CD14-positive monocyte (primary cell): ENCODE data around the gene SIRT7. TPM values are rescaled to one million over a fixed set of nuclear protein-coding genes. Genes with fewer than 3 reads are reported as not detected.

Experiments used
- DNase-seq, 3 donors: peaks; one replicate each; pipeline ENCODE4 v3.0.0-alpha.2; 2011 to 2022
- H2AFZ ChIP-seq: 2 replicates; pipeline ENCODE4 v1.6.0; 2012; ENCODE audit warnings: mild to moderate bottlenecking, low read depth, low read length, inconsistent platforms; ENCODE audit not compliant: insufficient read depth, poor library complexity, severe bottlenecking
- H3K27ac ChIP-seq, 2 donors: 1 replicate in 1 of 2; 2 replicates in 1 of 2; pipeline ENCODE4 v1.5.1; 2012 to 2013; ENCODE audit warnings: low read length in 2 of 2, control low read depth in 1 of 2, inconsistent platforms in 1 of 2, low read depth in 1 of 2, mild to moderate bottlenecking in 1 of 2
- H3K27me3 ChIP-seq, 2 donors: one replicate each; pipeline versions ENCODE4 v1.6.0 to v1.6.1; 2011 to 2013; ENCODE audit warnings: low read length in 2 of 2; ENCODE audit not compliant: control insufficient read depth in 2 of 2, insufficient read depth in 2 of 2
- H3K36me3 ChIP-seq, 2 donors: replicated peaks in 1 of 2; 1 replicate in 1 of 2; 2 replicates in 1 of 2; pipeline versions ENCODE4 v1.5.1 to v1.6.1; 2012 to 2013; ENCODE audit warnings: low read length in 2 of 2, control low read depth in 1 of 2, inconsistent platforms in 1 of 2, mild to moderate bottlenecking in 1 of 2; ENCODE audit not compliant: insufficient read depth in 2 of 2, control insufficient read depth in 1 of 2
- H3K4me1 ChIP-seq, 2 donors: 1 replicate in 1 of 2; 2 replicates in 1 of 2; pipeline versions ENCODE4 v1.5.1 to v1.6.1; 2012 to 2013; ENCODE audit warnings: low read length in 2 of 2, control low read depth in 1 of 2, inconsistent platforms in 1 of 2, mild to moderate bottlenecking in 1 of 2, moderate library complexity in 1 of 2; ENCODE audit not compliant: insufficient read depth in 2 of 2, control insufficient read depth in 1 of 2
- H3K4me2 ChIP-seq: replicated peaks from 2 replicates; pipeline ENCODE3; 2012; ENCODE audit warnings: low read length, moderate library complexity, mild to moderate bottlenecking; ENCODE audit not compliant: poor library complexity, severe bottlenecking; ENCODE audit errors: extremely low read depth
- H3K4me3 ChIP-seq, 3 experiments: fragments of 200-600 bp in 1 of 3; sonication (generic) in 1 of 3; replicated peaks in 1 of 3; 1 replicate in 2 of 3; 2 replicates in 1 of 3; pipeline ENCODE4 v1.5.1; 2011 to 2013; ENCODE audit warnings: low read length in 3 of 3, mild to moderate bottlenecking in 3 of 3, control low read depth in 2 of 3, low read depth in 2 of 3, inconsistent platforms in 1 of 3, moderate library complexity in 1 of 3
- H3K79me2 ChIP-seq: 2 replicates; pipeline ENCODE4 v1.6.0; 2012; ENCODE audit warnings: mild to moderate bottlenecking, control low read depth, inconsistent platforms, low read length, moderate library complexity; ENCODE audit not compliant: insufficient read depth
- H3K9ac ChIP-seq: 2 replicates; pipeline ENCODE4 v1.6.0; 2017; ENCODE audit warnings: low read length, mild to moderate bottlenecking; ENCODE audit not compliant: insufficient read depth, poor library complexity, severe bottlenecking
- H3K9me3 ChIP-seq, 2 donors: replicated peaks in 1 of 2; 1 replicate in 1 of 2; 2 replicates in 1 of 2; pipeline versions ENCODE4 v1.5.1 to v1.6.1; 2012 to 2013; ENCODE audit warnings: low read length in 2 of 2, control low read depth in 1 of 2; ENCODE audit not compliant: control insufficient read depth in 1 of 2, insufficient read depth in 1 of 2
- H4K20me1 ChIP-seq: 2 replicates; pipeline ENCODE4 v1.6.0; 2012; ENCODE audit warnings: mild to moderate bottlenecking, low read length, control low read depth, moderate library complexity; ENCODE audit not compliant: insufficient read depth
- H3K27ac Mint-ChIP-seq, 7 donors: one replicate each; pipeline ENCODE4 v1.8.0; 2020; ENCODE audit warnings: mild to moderate bottlenecking in 7 of 7, mixed read lengths in 7 of 7, moderate library complexity in 6 of 7, inconsistent platforms in 2 of 7
- H3K27me3 Mint-ChIP-seq, 3 donors: one replicate each; pipeline ENCODE4 v1.8.0; 2021 to 2022; ENCODE audit warnings: low read depth in 3 of 3, mild to moderate bottlenecking in 3 of 3, mixed read lengths in 3 of 3, moderate library complexity in 3 of 3, inconsistent platforms in 1 of 3
- H3K36me3 Mint-ChIP-seq, 2 donors: one replicate each; pipeline ENCODE4 v1.8.0; 2020; ENCODE audit warnings: mixed read lengths in 2 of 2, inconsistent platforms in 1 of 2, mild to moderate bottlenecking in 1 of 2
- H3K4me1 Mint-ChIP-seq: one replicate; pipeline ENCODE4 v1.8.0; 2020; ENCODE audit warnings: mild to moderate bottlenecking, mixed read lengths
- H3K4me3 Mint-ChIP-seq, 2 donors: one replicate each; pipeline ENCODE4 v1.8.0; 2020; ENCODE audit warnings: mild to moderate bottlenecking in 2 of 2, mixed read lengths in 2 of 2, moderate library complexity in 1 of 2
- H3K9me3 Mint-ChIP-seq, 7 donors: one replicate each; pipeline ENCODE4 v1.8.0; 2020 to 2022; ENCODE audit warnings: mixed read lengths in 7 of 7, mild to moderate bottlenecking in 6 of 7, moderate library complexity in 6 of 7, inconsistent platforms in 2 of 7
- CTCF ChIP-seq: fragments of 200-600 bp; IDR thresholded peaks from one replicate; pipeline ENCODE4 v1.8.0; 2022; ENCODE audit warnings: antibody characterized with exemption, mild to moderate bottlenecking
- WGBS: methylation state at CpG from one replicate; pipeline ENCODE4 v1.1.5; 2013; ENCODE audit warnings: missing lambda C conversion rate; ENCODE audit not compliant: insufficient coverage; 5-methylcytosine and 5-hydroxymethylcytosine counted together
- intact Hi-C, 2 donors: fragments of 100-400 bp; cut with micrococcal nuclease; formaldehyde crosslinking; loops; one replicate each; pipeline versions ENCODE4 v1.15.0 to v1.15.1; 2023
- polyA plus RNA-seq, 3 donors: library from polyadenylated mRNA; depleted of rRNA in 1 of 3; unstranded in 2 of 3; stranded (reverse) in 1 of 3; fragments of 300-500 nt in 2 of 3; fragments of >200 nt in 1 of 3; fragmentation: Illumina TruSeq in 2 of 3; gene quantifications; 1 replicate in 2 of 3; 2 replicates in 1 of 3; pipeline ENCODE4 v1.2.3, GENCODE V29; 2012 to 2021

The SIRT7 gene
- polyA plus RNA-seq, 3 donors: 22.5 to 73.5 (median 23.7) TPM

- H3K4me2 ChIP-seq: peak within 1 kb of the TSS; percentile 79
- peak within 1 kb of the TSS in 1 of 2 donors; percentile 83 for H3K4me3 Mint-ChIP-seq
- H3K36me3 Mint-ChIP-seq: peaks cover 0 to 6% of the 10 kb centered on the region in 2 donors
- peak in 1 of 3 donors; percentile 10 for DNase-seq
- H3K4me3 ChIP-seq: peak within 1 kb of the TSS in 2 of 3 experiments; percentile 4 to 70
- H3K4me1 Mint-ChIP-seq: peaks cover 15% of the 10 kb centered on the region
- H3K9me3 ChIP-seq: peaks cover 0 to 6% of the 10 kb centered on the region in 2 donors
- TF ChIP-seq CTCF: no peak
- peaks cover 46 to 75% (median 51%) of the 10 kb centered on the region in 3 donors for H3K27me3 Mint-ChIP-seq
- under 1% methylated on average over 58 of the region's 65 CpGs for WGBS
- peaks cover 20 to 29% of the 10 kb centered on the region in 2 donors for H3K4me1 ChIP-seq
- H3K9me3 Mint-ChIP-seq: peaks cover 0 to 12% (median 4%) of the 10 kb centered on the region in 7 donors
- intact Hi-C loops: loop anchor here in 1 of 2 donors (5.0 kb wide), 1 partner anchor 191 kb away; no protein-coding TSS in a partner anchor
- H3K36me3 ChIP-seq: no peaks in the 10 kb centered on the region
- H3K27me3 ChIP-seq: peaks cover 22 to 54% of the 10 kb centered on the region in 2 donors
- H3K79me2 ChIP-seq: no peaks in the 10 kb centered on the region
- H4K20me1 ChIP-seq: no peaks in the 10 kb centered on the region
- H3K9ac ChIP-seq: peak within 1 kb of the TSS; percentile 40
- H2AFZ ChIP-seq: peak within 1 kb of the TSS; percentile 85
- H3K27ac Mint-ChIP-seq: no peak within 1 kb of the TSS
- no peak within 1 kb of the TSS for H3K27ac ChIP-seq
Observed at GRCh38 chr17:81961087-81961511, 43.1 kb upstream of the SIRT7 start, which contains the start of gene NOTUM. TSS of gene NOTUM (minus strand) at chr17:81961187. CDS start at chr17:81960909, 278 bp downstream.

GRCh38 chr17:81960130-81960958 is 42.4 kb upstream of the SIRT7 start:
- no peaks in the 10 kb centered on the region for H3K79me2 ChIP-seq
- no peak overlapping the region for H3K27ac ChIP-seq
- peak overlapping the region; percentile 79 for H3K4me2 ChIP-seq
- Mint-ChIP-seq H3K9me3 (peaks cover 0 to 12% (median 4%) of the 10 kb centered on the region in 7 donors), H3K4me1 (peaks cover 12% of the 10 kb centered on the region), H3K27ac (no peak overlapping the region), H3K36me3 (peaks cover 0 to 6% of the 10 kb centered on the region in 2 donors), H3K27me3 (peaks cover 44 to 75% (median 49%) of the 10 kb centered on the region in 3 donors), H3K4me3 (peak overlapping the region in 1 of 2 donors; percentile 73)
- H3K36me3 ChIP-seq: no peaks in the 10 kb centered on the region
- H2AFZ ChIP-seq: peak overlapping the region; percentile 85
- intact Hi-C loops: loop anchor here in 1 of 2 donors (5.0 kb wide), 1 partner anchor 192 kb away; no protein-coding TSS in a partner anchor
- no peaks in the 10 kb centered on the region for H4K20me1 ChIP-seq
- H3K9ac ChIP-seq: peak overlapping the region; percentile 40
- H3K9me3 ChIP-seq: peaks cover 0 to 6% of the 10 kb centered on the region in 2 donors
- H3K4me3 ChIP-seq: peak overlapping the region in 2 of 3 experiments; percentile 4 to 70
- peaks cover 14 to 23% of the 10 kb centered on the region in 2 donors for H3K4me1 ChIP-seq
- TF ChIP-seq CTCF: no peak
- WGBS: 4% methylated on average over 90 of the region's 98 CpGs
- peaks cover 22 to 54% of the 10 kb centered on the region in 2 donors for H3K27me3 ChIP-seq
- DNase-seq: no peak
